ENCODE results near the gene DPEP2NB. TPM values are rescaled to one million over a fixed set of nuclear protein-coding genes. Genes with fewer than 3 reads are reported as not detected.
A peak's percentile ranks its signal among the peaks of the same experiment; 100 is the strongest.
"Not testable (repeated sequence)": the region's sequence is repeated elsewhere in the genome, so short reads cannot be mapped to it uniquely, and the experiment has no call there.

DPEP2NB gene, protein sequence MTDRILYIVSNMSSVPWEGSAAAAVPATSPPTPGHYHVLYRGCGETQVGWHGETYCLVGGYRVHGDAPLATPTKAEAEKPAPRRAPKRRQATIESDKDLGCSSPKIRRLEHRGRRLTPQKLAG
- total RNA-seq (2014; rRNA removed; shearing (Covaris generic)) = not detected in 2 replicates
- not detected in 2 replicates for polyA plus RNA-seq (2014; cell fraction: nucleus; rRNA removed)

DNA sequence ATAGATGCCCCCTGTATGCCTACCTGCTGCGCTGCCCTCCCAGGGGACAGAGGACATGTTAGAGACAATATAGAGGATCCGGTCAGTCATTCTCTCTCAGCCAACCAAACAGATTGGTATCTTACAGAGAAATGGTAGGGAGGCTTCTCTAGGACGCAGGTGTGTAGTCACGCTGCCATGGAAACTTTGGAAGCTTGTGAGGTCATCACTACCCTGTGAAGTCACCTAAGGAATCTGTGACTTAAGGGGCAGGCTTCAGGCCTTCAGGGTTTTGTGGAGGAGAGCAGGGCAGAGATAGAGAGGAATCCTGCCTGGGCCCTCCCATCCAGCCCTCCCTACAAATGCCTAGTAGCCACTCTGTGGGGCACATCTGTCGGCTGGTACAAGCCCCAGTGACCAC is at the start of gene DPEP2NB:
Gene DPEP2NB, minus strand, starts transcription at position 231 of the 400 bp plus-strand sequence. Its CDS starts 141 bp downstream, at position 90.
- no peak for DNase-seq (ENCODE audit: extremely low read depth, low read depth)

DNA sequence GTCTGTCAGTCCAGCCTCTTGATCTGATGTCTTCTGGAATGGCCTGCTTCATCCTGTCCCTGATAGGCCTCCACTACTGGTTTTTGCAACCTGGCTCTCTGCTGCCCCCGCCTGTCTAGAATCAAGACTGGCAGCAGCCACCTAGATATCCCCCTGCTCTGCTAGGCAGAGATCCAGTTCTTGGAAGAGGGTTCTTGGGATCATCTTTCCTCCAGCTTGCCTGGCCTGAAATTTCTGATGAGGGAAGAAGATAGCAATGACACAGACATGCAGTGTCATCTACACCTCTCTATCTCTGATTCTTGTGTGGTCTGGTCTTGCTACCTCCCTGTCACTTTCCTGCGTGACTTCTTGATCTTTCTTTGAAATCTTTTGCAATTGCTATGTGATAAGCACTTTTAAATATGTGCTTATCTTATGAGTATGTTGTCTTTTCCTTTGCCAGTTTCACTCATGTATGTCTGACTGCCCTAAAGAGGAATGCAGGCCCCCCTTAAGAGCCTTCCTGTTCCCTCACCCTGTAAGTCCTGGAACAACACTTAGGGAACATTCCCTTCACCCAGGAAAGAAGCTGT is 49.2 kb upstream of the DPEP2NB start:
- peak; percentile 61 for DNase-seq (ENCODE audit: extremely low read depth, low read depth)

DNA sequence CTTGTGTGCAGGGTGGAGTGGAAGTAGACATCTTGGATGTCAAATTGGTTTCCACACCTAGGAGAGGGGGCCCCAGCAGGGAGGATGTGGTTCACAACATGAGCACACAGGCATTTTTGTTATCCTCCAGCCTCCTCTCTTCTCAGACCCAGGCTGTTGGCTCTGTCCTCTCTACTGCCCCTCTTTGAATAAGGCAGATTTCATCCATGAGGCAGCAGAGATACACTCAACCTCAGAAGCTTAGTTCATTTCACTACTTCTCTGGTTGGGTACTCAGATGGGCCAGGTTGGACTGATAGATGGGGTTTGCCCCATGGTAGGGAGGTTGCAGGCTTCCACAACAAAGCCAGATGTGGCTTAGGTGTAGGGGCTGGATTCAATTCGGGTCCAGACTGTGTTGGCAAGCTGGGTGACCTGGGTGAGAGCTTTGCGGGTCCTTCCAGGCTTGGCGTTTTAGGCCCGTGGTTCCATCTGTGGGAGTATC is 47.2 kb upstream of the DPEP2NB start:
- DNase-seq (ENCODE audit: extremely low read depth, low read depth) = no peak

DNA sequence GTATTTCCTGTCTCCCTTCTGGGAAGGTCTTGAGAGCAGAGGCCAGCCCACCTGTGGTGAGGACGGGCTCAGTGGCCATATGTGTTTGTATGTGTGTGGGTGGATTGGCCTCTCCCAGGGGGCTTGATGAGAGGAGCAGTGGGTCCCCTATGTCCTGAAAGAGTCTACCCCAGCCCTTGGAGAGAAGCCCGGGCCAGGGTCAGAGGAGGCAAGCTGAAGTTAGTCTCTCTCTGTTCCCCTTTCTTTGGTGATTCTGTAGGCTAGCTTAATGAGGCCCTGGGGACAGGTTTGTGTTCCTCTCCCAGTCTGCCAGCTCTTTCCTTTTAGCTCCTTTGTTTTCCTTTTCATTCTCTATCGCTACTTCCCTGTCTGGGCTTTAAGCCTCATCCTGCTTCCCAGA is 45.7 kb upstream of the DPEP2NB start:
- no peak for DNase-seq (ENCODE audit: extremely low read depth, low read depth)

DNA sequence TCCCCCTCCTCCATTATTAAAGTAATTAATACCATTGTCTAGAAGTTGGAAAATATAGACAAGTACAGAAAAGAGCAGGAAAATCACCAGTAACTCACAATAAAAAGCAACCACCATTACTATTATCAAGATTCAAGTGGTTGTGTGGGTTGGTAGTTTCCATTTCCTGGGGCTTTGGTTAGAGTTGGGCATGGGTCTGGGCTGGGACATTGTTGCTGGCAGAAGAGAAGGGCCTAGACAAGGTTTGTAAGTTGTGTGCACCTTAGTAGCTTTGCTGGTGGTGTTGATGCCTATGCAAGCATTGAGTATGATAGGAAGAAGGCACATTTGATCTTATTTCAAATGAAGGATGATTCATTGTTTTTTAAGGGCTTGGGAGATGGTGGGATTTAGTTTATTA is 44.1 kb upstream of the DPEP2NB start:
- DNase-seq (ENCODE audit: extremely low read depth, low read depth) = no peak

DNA sequence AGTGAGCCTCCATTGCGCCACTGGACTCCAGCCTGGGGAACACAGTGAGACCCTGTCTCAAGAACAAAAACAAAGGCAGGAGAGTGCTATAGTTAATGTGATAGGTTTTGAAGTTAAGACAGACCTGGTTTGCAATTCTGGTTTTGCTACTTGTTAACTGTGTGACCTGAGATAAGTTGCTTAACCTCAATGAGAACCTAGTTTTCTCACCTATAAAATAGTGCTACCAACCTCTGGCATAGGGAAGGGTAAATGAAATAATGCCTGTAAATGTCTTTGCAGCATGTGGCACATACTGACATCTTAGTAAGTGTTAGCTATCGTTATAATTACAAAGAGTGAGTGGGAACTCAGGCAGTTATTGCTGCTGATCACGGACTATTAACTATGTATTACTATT is 39.7 kb upstream of the DPEP2NB start:
- DNase-seq (ENCODE audit: extremely low read depth, low read depth) = no peak

DNA sequence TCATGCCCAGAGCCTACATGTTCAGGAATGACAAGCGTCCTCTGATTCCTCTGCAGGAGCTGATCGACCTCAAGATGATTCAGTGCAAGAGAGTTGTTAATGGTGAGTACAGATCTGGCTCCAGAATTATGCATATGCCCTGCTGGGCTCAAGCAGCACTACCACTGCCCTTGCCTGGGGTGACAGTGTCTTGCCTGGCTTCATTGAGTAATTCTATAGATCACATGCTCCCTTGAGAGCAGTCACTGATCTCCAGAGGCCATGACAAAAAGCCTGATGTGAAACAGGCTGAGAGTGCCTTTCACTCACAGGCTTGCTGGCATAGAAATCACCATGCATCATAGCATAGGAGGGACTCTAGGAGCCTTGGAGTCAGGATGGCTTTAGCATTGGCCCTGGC is 33.7 kb upstream of the DPEP2NB start:
- DNase-seq (ENCODE audit: extremely low read depth, low read depth) = no peak

DNA sequence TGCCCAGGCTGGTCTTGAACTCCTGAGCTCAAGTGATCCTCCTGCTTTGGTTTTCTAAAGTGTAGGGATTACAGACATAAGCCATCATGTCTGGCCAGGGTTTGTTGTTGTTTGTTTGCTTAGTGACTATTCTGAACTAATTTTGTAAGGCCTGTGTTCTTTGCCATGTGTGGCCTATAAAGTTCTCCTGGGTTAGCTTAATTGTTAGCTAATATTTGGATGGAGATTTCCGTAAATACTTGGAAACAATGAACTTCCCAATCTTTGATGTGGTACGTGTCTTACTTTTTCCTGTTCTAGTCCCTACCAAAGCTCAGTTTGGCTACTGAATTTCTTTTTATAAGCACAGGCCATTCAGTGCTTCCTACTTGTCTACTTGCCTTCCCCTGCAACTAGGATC is 32.3 kb upstream of the DPEP2NB start:
- no peak for DNase-seq (ENCODE audit: extremely low read depth, low read depth)

DNA sequence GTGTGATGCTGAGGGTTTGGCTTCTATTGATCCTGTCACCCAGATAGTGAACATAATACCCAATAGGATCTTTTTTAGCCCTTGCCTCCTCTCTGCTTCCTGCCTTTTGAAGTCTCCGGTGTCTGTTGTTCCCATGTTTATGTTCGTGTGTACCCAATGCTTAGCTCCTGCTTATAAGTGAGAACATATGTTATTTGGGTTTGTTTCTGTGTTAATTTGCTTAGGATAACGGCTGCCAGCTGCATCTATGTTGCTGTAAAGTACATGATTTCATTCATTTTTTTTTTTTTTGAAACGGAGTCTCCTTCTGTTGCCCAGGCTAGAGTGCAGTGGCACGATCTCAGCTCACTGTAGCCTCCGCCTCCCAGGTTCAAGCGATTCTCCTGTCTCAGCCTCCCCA is 30.4 kb upstream of the DPEP2NB start:
- DNase-seq (ENCODE audit: extremely low read depth, low read depth) = no peak

DNA sequence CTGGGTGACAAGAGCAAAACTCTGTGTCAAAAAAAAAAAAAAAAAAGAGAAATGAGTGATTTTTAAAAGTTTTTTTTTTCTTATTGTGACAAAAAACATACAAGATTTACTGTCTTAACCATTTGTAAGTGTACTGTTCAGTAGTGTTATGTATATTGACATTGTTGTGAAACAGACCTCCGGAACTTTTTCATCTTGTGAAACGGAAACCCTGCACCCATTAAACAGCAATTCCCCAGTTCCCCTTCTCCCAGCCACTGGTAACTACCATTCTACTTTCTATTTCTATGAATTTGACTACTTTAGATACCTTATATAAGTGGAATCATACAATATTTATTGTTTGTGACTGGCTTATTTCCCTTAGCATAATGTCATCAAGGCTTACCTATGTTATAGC is 26.1 kb upstream of the DPEP2NB start:
- no peak for DNase-seq (ENCODE audit: extremely low read depth, low read depth)

DNA sequence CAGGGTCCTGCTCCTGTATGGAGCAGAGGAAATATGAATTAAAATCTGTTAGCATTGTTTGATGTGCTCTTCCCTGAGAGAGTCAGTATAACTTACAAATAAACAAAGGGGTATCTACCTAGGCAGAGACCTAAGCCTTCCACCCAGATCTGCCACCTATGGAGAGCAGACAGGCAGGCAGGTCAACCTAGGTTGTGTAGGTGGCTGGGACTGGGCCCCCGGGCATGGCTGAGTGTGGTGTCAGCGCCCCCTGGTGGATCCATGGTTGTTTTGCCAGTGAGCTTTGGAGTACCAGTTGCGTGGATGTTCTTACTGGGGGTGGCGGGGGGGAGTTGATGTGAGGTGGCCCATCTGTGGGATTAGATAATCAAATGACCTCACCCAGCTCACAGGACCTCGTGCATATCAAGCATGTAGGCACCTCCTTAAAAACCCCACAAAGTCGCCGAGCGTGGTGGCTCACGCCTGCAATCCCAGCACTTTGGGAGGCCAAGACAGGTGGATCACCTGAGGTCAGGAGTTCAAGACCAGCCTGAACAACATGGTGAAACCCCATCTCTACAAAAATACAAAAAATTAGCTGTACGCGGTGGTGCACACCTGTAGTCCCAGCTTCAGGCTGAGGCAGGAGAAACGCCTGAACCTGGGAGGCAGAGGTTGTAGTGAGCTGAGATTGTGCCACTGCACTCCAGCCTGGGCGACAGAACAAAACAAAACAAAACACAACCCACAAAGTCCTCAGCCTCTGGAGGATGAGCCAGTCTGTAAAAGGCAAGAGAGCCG is 25.0 kb upstream of the DPEP2NB start:
- DNase-seq (ENCODE audit: extremely low read depth, low read depth) = peak; percentile 76

DNA sequence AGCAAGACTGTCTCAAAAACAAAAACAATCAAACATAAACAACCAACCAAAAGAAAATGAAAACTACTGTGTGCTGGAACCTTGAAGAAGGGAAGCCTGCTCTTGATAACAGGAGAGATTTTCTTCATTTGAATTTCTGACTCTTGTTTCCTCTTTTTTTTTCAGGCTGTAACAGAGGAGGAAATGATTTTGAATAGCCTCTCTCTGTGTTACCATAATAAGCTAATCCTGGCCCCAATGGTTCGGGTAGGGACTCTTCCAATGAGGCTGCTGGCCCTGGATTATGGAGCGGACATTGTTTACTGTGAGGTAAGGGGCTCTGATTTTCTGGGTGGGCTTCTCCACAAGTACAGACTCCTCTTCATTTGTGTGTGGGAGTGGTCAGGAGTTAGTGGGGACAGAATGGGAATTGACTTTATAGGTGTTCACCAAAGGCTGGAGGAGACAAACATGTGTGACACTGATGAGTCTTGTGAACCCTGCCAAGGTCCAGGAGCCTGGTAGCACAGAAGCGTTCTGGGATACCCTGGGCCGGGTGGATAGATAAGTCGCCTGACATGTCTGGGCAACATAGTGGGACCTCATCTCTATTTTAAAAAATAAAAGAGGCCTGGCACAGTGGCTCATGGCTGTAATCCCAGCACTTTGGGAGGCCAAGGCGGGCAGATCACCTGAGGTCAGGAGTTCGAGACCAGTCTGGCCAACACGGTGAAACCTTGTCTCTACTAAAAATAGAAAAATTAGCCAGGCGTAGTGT is 22.3 kb upstream of the DPEP2NB start:
- DNase-seq (ENCODE audit: extremely low read depth, low read depth) = no peak

DNA sequence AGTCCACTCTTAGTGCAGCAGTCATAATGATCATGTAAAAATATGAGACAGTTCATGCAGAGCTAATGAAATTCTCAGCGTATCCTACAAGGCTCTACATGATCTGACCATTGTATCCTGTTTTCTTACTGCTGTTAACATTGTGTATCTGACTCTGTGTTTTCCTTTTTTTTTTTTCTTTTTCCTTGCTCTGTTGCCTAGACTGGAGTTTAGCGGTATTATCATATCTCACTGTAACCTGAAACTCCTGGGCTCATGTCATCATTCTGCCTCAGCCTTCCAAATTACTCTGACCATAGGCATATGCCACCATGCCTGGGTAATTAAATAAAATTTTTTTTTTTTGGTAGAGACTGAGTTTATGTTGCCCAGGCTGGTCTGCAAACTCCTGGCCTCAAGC is 19.5 kb upstream of the DPEP2NB start:
- no peak for DNase-seq (ENCODE audit: extremely low read depth, low read depth)

DNA sequence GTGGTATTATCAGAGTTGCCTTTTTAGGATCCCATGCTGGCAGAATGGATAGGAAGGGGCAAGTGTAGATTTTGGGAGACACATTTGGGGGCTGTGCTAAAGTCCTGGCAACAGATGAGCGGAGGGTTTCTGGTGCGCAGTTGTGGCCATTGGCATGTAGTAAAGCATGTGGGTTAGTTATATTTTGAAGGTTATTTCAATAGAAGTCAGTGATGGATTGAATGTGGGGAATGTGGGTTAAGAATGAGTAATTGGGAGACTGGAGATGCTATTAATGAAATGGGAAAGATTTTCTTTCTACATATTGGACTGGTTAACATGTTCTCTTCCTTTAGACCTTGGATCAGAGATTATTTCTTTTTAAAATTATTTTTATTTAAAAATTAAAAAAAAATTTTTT is 17.4 kb upstream of the DPEP2NB start:
- DNase-seq (ENCODE audit: extremely low read depth, low read depth) = no peak

DNA sequence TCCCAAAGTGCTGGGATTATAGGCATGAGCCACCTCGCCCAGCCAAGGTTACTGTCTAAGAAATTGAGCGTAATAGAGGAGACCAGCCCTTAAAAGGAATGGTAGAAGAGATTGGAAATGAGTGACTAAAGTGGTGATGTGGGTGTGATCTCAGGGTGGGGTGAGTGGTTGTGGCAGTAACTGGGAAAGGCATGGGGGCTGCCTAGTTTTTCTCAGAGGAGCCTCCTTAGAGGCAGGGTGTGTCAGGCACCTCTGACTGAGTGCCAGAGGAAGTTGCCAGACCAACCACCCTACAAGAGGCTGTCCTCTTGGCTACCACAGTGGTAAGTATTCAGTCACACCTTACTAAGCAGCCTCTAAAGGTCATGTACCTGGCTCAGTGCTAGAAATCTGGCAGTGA is 16.2 kb upstream of the DPEP2NB start:
- DNase-seq (ENCODE audit: extremely low read depth, low read depth) = no peak

DNA sequence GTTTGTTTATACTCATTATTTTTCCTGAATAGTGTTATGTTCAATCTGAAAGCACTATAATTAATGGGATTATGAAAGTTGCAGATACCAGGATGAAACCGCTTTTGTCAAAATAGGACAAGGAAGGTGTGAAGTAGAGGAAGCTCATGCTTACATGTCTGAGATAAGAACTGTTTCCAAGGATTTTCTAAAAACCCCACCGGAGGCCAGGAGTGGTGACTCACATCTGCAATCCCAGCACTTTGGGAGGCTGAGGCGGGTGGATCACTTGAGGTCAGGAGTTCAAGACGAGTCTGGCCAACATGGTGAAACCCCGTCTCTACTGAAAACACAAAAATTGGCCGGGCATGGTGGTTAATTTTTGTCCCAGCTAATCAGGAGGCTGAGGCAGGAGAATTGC is 14.4 kb upstream of the DPEP2NB start:
- DNase-seq (ENCODE audit: extremely low read depth, low read depth) = not testable (repeated sequence)

DNA sequence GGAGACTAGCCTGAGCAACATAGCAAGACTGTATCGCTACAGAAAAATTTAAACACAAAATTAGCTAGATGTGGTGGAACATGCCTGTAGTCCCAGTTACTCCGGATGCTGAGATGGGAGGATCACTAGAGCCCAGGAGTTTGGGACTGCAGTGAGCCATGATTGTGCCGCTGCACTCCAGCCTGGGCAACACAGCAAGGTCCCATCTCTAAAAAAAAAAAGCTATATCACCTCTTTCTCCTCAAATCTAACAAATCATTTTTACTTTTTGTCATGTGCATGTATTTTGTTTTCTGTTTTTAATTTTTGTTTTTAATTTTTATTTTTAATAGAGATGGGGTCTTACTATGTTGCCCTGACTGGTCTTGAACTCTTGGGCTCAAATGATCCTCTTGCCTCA is 13.3 kb upstream of the DPEP2NB start:
- DNase-seq (ENCODE audit: extremely low read depth, low read depth) = no peak

DNA sequence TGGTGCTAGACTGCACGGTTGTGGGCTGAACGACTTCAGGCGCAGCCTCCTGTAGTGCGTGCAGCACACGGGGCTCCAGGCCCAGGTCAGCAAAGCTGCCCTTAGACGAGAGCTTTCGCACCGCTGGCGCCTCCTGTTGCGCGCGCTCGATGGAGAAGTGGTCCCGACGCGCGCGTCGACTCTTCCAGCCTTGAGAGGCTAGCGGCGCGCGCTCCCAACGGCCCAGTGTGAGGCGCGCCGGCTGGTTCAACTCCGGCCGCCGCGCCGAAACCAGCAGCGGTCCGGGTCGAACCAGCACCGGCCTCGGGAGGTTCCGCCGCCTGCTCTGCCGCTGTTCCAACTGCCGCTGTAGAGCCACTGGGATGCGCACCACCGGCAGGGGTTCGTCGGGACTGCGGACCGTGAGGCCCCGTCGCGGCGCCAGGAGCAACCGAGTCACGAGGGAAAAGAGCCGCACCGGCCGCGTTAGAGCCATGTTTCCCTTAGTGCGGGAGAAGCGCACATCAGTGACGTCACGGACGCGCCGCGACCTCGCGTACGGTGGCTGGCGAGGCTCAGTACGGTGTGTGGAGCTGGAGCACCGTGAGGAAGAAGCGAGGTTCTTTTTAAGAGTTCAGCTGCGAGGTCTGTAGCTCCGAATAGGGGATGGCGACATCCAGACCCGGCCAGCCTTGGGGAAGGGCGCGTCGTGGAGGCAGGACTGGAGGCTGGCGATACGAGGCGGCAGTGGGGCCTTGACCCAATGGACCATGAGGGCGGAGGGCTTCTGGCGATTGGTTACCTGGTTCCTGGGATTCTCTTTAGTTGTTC is 7.2 kb upstream of the DPEP2NB start, which contains the start of the genes DDX28 and DUS2:
Gene DDX28, minus strand, starts transcription at position 505 of the 810 bp plus-strand sequence. Its CDS starts 30 bp downstream, at position 475.
Gene DUS2, plus strand, starts transcription at position 557 of the 810 bp plus-strand sequence. CDS start 14,740 bp downstream, outside the sequence.
- DNase-seq (ENCODE audit: extremely low read depth, low read depth) = peak; percentile 91

DNA sequence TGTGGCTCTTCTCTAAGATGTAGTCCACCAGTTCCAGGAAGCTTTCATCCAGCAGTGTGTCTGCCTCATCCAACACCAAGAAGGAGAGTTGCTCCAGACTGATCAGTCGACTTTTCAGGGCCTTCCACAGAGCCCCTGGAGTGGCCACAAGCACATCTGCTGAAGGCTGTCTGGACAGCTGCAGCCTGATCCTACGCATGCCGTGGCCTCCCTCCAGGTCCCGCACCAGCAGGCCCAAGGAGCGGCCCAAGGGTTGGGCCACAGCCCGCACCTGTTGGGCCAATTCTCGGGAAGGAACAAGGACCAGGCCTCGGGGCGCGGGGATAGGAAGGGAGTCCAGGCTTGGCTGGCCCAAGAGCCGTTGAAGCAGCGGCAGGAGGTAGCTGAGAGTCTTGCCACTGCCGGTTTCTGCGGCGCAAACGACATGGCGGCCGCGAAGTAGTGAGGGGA is 6.6 kb upstream of the DPEP2NB start:
- DNase-seq (ENCODE audit: extremely low read depth, low read depth) = no peak

DNA sequence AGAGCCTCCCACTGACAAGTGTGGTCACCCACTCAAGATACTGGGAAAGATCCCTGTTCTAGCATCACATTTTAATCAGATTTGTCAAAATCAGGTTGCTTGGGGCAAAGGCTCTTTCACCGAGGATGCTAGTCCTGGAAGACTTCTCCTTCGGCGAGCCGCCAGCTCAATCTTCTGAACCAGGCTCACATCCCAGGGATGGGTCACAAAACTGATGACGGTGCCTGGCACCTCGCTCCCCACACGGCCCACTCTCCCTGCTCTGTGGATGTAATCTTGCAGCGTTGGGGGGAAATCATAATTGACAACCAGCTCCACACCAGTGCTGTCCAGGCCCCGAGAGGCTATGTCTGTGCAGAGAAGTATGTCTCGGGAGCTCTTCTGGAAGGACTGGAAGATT is 5.8 kb upstream of the DPEP2NB start:
- DNase-seq (ENCODE audit: extremely low read depth, low read depth) = no peak

Data from NCI-H460 (cell line).